ENCODE data around the gene STK32A.
"Not testable (repeated sequence)": the region's sequence is repeated elsewhere in the genome, so short reads cannot be mapped to it uniquely, and the experiment has no call there.

The STK32A gene

DNA sequence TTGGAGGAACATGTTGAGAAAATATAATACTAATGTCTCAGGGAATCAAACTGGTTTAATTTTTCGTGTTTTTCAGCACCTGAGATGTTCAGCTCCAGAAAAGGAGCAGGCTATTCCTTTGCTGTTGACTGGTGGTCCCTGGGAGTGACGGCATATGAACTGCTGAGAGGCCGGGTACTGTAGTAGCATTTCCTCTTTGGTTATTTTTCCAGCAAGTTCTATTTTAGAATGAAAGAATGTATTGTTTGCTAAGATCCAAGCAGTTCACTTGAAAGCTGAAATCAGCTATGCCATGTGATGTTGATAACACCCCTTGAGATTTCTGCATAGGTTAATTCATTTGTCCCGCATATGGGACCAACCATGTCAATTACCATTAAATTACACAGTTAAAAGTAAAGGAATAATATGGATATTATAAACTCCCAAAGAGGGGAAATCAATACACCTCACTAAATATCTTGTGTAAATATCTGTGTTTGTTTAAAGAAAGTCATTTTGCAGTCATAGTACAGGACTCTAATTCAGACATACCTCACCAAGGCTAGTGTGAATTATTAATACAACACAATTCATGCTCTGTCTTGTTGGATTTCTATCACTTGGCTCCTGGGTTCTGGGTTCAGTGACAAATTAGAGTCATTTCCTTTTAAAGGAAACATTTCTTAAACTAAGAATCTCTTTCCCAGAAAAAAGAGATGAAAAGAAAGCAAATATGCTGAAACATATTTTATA is 126.8 kb downstream of the STK32A start:
- TF ChIP-seq, protein P1, sequence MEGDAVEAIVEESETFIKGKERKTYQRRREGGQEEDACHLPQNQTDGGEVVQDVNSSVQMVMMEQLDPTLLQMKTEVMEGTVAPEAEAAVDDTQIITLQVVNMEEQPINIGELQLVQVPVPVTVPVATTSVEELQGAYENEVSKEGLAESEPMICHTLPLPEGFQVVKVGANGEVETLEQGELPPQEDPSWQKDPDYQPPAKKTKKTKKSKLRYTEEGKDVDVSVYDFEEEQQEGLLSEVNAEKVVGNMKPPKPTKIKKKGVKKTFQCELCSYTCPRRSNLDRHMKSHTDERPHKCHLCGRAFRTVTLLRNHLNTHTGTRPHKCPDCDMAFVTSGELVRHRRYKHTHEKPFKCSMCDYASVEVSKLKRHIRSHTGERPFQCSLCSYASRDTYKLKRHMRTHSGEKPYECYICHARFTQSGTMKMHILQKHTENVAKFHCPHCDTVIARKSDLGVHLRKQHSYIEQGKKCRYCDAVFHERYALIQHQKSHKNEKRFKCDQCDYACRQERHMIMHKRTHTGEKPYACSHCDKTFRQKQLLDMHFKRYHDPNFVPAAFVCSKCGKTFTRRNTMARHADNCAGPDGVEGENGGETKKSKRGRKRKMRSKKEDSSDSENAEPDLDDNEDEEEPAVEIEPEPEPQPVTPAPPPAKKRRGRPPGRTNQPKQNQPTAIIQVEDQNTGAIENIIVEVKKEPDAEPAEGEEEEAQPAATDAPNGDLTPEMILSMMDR (conservative IDR thresholded peaks at IDR 0.05), result no peak
- H3K27ac ChIP-seq, result no peak overlapping the region

DNA sequence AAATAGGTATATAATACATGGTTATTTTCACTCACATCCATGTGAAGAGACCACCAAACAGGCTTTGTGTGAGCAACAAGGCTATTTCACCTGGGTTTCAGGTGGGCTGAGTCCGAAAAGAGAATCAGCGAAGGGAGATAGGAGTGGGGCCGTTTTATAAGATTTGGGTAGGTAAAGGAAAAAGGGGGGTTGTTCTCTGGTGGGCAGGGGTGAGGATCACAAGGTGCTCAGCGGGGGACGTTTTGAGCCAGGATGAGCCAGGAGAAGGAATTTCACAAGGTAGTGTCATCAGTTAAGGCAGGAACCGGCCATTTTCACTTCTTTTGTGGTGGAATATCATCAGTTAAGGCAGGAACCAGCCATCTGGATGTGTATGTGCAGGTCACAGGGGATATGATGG is 132.6 kb downstream of the STK32A start:
- H3K27ac ChIP-seq, result not testable (repeated sequence)

DNA sequence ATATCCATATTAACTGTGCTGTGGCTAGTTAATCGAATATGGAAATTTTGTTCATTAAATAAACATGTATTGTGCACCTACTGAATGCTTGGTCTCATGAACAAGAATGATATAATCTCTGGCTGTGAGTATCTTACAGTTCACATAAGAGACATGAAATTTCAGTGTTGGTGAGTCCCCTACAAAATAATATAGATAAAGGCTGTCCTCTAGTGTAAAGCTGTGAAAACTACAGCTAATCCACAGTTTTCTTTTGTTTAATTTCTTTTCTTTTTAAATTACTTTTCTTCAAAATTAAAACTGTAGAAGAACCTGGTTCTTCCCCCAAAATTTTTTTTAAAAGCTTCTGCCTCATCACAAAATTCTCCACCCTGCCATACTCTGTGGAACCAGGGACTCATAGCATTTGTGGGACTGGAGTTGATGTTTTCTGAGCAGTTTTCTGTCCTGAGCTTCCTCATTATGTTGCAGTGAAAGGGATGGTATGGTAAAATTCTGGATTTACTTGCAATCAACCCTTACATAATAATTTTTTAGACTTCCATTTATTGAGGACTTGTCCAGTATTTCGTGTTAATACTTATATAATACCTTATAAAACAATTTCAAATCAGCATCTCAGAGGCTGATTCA is 135.0 kb downstream of the STK32A start:
- TF ChIP-seq, protein P1 (conservative IDR thresholded peaks at IDR 0.05), result peak; percentile 94
- no peak overlapping the region for H3K27ac ChIP-seq

DNA sequence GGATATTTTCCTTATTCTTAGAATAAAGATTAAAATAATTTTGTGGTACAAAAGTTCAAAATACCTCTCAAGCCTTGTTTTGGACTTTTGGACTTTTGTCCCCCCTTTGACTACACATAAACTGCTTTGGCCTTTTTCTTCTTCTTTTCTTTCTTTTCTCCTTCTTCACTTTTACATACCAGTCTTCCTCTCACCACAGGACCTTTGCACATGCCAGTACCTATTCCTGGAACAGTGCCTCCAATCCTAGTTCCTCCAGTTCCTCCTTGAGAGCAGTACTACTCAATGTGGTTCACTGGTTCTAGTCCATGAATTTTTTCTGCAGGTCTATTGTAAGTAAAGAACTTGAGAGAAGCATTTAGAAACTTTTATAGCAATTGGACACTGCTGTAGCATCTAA is 136.5 kb downstream of the STK32A start:
- H3K27ac ChIP-seq, result no peak overlapping the region
- TF ChIP-seq, protein P1 (conservative IDR thresholded peaks at IDR 0.05), result no peak

DNA sequence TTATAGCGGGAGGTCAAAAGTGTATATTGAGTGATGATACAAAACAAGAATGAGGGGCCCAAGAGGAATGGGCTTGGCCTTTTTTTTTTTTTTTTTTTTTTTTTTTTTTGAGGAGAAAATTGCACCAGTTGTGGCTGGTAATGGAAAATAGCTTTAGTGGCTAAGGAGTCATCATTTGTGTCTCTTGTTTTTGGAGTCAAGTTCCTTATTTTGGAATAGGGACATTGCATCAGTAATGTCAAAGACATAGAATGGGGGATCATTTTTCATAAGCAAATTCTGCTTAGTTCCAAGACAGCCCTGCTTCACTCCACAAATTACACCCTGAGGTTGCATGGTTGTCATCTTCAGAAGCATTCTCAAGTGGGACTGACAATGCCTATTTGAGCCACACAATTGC is 137.4 kb downstream of the STK32A start:
- TF ChIP-seq, protein P1 (conservative IDR thresholded peaks at IDR 0.05), result no peak
- H3K27ac ChIP-seq, result no peak overlapping the region

DNA sequence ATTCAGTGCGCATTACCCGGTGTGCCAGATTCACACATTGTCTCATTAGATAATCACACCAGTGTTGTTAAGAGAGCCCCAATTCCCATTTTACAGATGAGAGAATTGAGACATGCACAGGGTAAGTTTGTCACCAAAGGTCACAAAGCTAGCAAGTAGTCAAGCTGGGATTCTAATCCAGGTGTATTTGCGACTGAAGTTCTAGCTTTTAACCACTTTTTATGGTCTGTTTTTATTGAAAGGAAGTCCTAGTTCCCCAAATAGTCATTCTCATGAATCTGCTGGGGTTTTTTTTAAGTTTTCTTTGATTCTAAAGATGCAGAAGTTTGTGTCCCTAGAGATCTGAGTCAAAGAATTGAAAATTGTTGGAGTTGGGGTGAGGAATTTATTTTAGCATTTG is 138.5 kb downstream of the STK32A start:
- TF ChIP-seq, protein P1 (conservative IDR thresholded peaks at IDR 0.05), result no peak
- H3K27ac ChIP-seq, result no peak overlapping the region

DNA sequence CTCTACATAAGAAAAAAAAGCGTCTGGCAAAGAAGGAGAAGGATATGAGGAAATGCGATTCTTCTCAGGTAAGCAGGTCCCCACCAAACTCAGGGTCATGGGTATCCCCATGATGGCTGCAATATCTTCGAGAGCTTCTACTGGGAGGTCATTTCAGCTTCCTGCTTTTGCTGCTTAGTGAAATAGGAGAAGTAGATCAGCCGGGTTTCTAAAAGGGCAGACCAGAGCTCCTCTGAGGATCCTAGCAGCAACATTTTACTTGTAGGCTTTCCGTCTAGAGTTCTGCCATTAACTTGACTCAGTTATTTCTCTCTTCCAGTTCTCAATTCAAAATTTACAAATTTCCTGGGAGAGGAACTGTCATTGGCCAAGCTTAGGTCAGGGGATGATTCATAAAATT is 140.3 kb downstream of the STK32A start:
- no peak overlapping the region for H3K27ac ChIP-seq
- TF ChIP-seq, protein P1 (conservative IDR thresholded peaks at IDR 0.05), result no peak

GRCh38 chr5:147377682-147378081 is 142.9 kb downstream of the STK32A start:
- TF ChIP-seq, protein P1 (conservative IDR thresholded peaks at IDR 0.05), result no peak
- H3K27ac ChIP-seq, result no peak overlapping the region
